ENCODE measurements around the gene ORM1.
A peak's percentile ranks its signal among the peaks of the same experiment; 100 is the strongest.

The ORM1 gene

GRCh38 chr9:114338187-114338586 is 15.3 kb downstream of the ORM1 start:
- Histone ChIP-seq H3K23ac (ENCODE audit: low read length) (no peak overlapping the region), H2AFZ (ENCODE audit: insufficient read depth, low read length, poor library complexity) (no peak overlapping the region), H2BK120ac (ENCODE audit: insufficient read depth, low read length, poor library complexity) (no peak overlapping the region), H3K9me3 (ENCODE audit: insufficient read depth, low read depth, low read length) (peaks cover 2% of the 10 kb centered on the region), H3K27ac (ENCODE audit: low read depth, low read length) (no peak overlapping the region), H3K4me2 (ENCODE audit: low read length) (no peak overlapping the region), H3K18ac (ENCODE audit: low read length) (no peak overlapping the region), H3K27me3 (ENCODE audit: insufficient read depth, low read length) (no peaks in the 10 kb centered on the region), H3K14ac (ENCODE audit: low read length) (no peak overlapping the region), H2BK5ac (ENCODE audit: low read depth, low read length, poor library complexity) (no peak overlapping the region), H2BK12ac (ENCODE audit: low read length) (no peak overlapping the region), H2AK5ac (ENCODE audit: low read length) (no peak overlapping the region), H3K4me3 (ENCODE audit: low read depth, low read length) (no peak overlapping the region), H3K36me3 (ENCODE audit: control insufficient read depth in 1 of 2, insufficient read depth in 2 of 2, low read length in 2 of 2) (peaks cover 29 to 41% of the 10 kb centered on the region in 2 experiments), H3K4ac (ENCODE audit: low read depth, low read length) (no peak overlapping the region), H3K4me1 (ENCODE audit: control insufficient read depth in 1 of 2, insufficient read depth in 2 of 2, low read length in 2 of 2) (peaks cover 1 to 2% of the 10 kb centered on the region in 2 experiments), H3K79me1 (ENCODE audit: low read length) (no peaks in the 10 kb centered on the region), H4K8ac (ENCODE audit: low read depth, low read length) (no peak overlapping the region), H3K79me2 (ENCODE audit: control insufficient read depth, insufficient read depth, low read length, poor library complexity) (no peaks in the 10 kb centered on the region), H4K91ac (ENCODE audit: low read depth, low read length) (no peak overlapping the region), H4K12ac (ENCODE audit: low read depth, low read length) (no peak overlapping the region), H3K9ac (ENCODE audit: low read length) (no peak overlapping the region)
- WGBS (ENCODE audit: extremely low coverage, insufficient coverage, insufficient read length) = no CpG with 5 or more reads among the region's 2 CpGs
- DNase-seq = peak; percentile 60 to 90

GRCh38 chr9:114339130-114339908 is 16.4 kb downstream of the ORM1 start:
- Histone ChIP-seq H3K9ac (ENCODE audit: low read length) (no peak overlapping the region), H3K27ac (ENCODE audit: low read depth, low read length) (no peak overlapping the region), H3K14ac (ENCODE audit: low read length) (no peak overlapping the region), H3K27me3 (ENCODE audit: insufficient read depth, low read length) (no peaks in the 10 kb centered on the region), H4K8ac (ENCODE audit: low read depth, low read length) (no peak overlapping the region), H3K18ac (ENCODE audit: low read length) (no peak overlapping the region), H3K79me1 (ENCODE audit: low read length) (peaks cover under 1% of the 10 kb centered on the region), H4K12ac (ENCODE audit: low read depth, low read length) (no peak overlapping the region), H4K91ac (ENCODE audit: low read depth, low read length) (no peak overlapping the region), H2BK5ac (ENCODE audit: low read depth, low read length, poor library complexity) (no peak overlapping the region), H2BK120ac (ENCODE audit: insufficient read depth, low read length, poor library complexity) (no peak overlapping the region), H2BK12ac (ENCODE audit: low read length) (no peak overlapping the region), H3K4ac (ENCODE audit: low read depth, low read length) (no peak overlapping the region), H2AFZ (ENCODE audit: insufficient read depth, low read length, poor library complexity) (no peak overlapping the region), H3K4me3 (ENCODE audit: low read depth, low read length) (no peak overlapping the region), H3K23ac (ENCODE audit: low read length) (no peak overlapping the region), H3K36me3 (ENCODE audit: control insufficient read depth in 1 of 2, insufficient read depth in 2 of 2, low read length in 2 of 2) (peaks cover 29 to 41% of the 10 kb centered on the region in 2 experiments), H2AK5ac (ENCODE audit: low read length) (no peak overlapping the region), H3K4me1 (ENCODE audit: control insufficient read depth in 1 of 2, insufficient read depth in 2 of 2, low read length in 2 of 2) (peaks cover 10 to 11% of the 10 kb centered on the region in 2 experiments), H3K4me2 (ENCODE audit: low read length) (no peak overlapping the region), H3K9me3 (ENCODE audit: insufficient read depth, low read depth, low read length) (peaks cover 2% of the 10 kb centered on the region), H3K79me2 (ENCODE audit: control insufficient read depth, insufficient read depth, low read length, poor library complexity) (no peaks in the 10 kb centered on the region)
- WGBS (ENCODE audit: extremely low coverage, insufficient coverage, insufficient read length) = no CpG with 5 or more reads among the region's 16 CpGs
- DNase-seq = peak; percentile 56 to 77

GRCh38 chr9:114341152-114341830 is 18.4 kb downstream of the ORM1 start:
- Histone ChIP-seq H3K36me3 (ENCODE audit: control insufficient read depth in 1 of 2, insufficient read depth in 2 of 2, low read length in 2 of 2) (peaks cover 34 to 46% of the 10 kb centered on the region in 2 experiments), H4K12ac (ENCODE audit: low read depth, low read length) (no peak overlapping the region), H3K9ac (ENCODE audit: low read length) (no peak overlapping the region), H3K4ac (ENCODE audit: low read depth, low read length) (no peak overlapping the region), H3K79me1 (ENCODE audit: low read length) (peaks cover 2% of the 10 kb centered on the region), H3K9me3 (ENCODE audit: insufficient read depth, low read depth, low read length) (no peaks in the 10 kb centered on the region), H3K4me2 (ENCODE audit: low read length) (no peak overlapping the region), H4K8ac (ENCODE audit: low read depth, low read length) (no peak overlapping the region), H3K4me1 (ENCODE audit: control insufficient read depth in 1 of 2, insufficient read depth in 2 of 2, low read length in 2 of 2) (peaks cover 10 to 13% of the 10 kb centered on the region in 2 experiments), H2BK120ac (ENCODE audit: insufficient read depth, low read length, poor library complexity) (no peak overlapping the region), H3K18ac (ENCODE audit: low read length) (no peak overlapping the region), H3K27me3 (ENCODE audit: insufficient read depth, low read length) (no peaks in the 10 kb centered on the region), H3K23ac (ENCODE audit: low read length) (no peak overlapping the region), H2AK5ac (ENCODE audit: low read length) (no peak overlapping the region), H3K79me2 (ENCODE audit: control insufficient read depth, insufficient read depth, low read length, poor library complexity) (no peaks in the 10 kb centered on the region), H3K27ac (ENCODE audit: low read depth, low read length) (no peak overlapping the region), H3K4me3 (ENCODE audit: low read depth, low read length) (no peak overlapping the region), H2BK5ac (ENCODE audit: low read depth, low read length, poor library complexity) (no peak overlapping the region), H2BK12ac (ENCODE audit: low read length) (no peak overlapping the region), H4K91ac (ENCODE audit: low read depth, low read length) (no peak overlapping the region), H3K14ac (ENCODE audit: low read length) (no peak overlapping the region), H2AFZ (ENCODE audit: insufficient read depth, low read length, poor library complexity) (no peak overlapping the region)
- no CpG with 5 or more reads among the region's 12 CpGs for WGBS (ENCODE audit: extremely low coverage, insufficient coverage, insufficient read length)
- no peak for DNase-seq

GRCh38 chr9:114341991-114342390 is 19.1 kb downstream of the ORM1 start:
- no peak overlapping the region for H2BK120ac ChIP-seq (ENCODE audit: insufficient read depth, low read length, poor library complexity)
- H3K4me3 ChIP-seq (ENCODE audit: low read depth, low read length) = no peak overlapping the region
- no peaks in the 10 kb centered on the region for H3K27me3 ChIP-seq (ENCODE audit: insufficient read depth, low read length)
- peaks cover 2% of the 10 kb centered on the region for H3K79me1 ChIP-seq (ENCODE audit: low read length)
- DNase-seq = no peak
- H4K91ac ChIP-seq (ENCODE audit: low read depth, low read length) = no peak overlapping the region
- H2BK12ac ChIP-seq (ENCODE audit: low read length) = no peak overlapping the region
- no peak overlapping the region for H4K8ac ChIP-seq (ENCODE audit: low read depth, low read length)
- H2AFZ ChIP-seq (ENCODE audit: insufficient read depth, low read length, poor library complexity) = no peak overlapping the region
- no peak overlapping the region for H2BK5ac ChIP-seq (ENCODE audit: low read depth, low read length, poor library complexity)
- no peak overlapping the region for H3K4ac ChIP-seq (ENCODE audit: low read depth, low read length)
- no peak overlapping the region for H3K18ac ChIP-seq (ENCODE audit: low read length)
- H3K23ac ChIP-seq (ENCODE audit: low read length) = no peak overlapping the region
- H3K14ac ChIP-seq (ENCODE audit: low read length) = no peak overlapping the region
- H3K27ac ChIP-seq (ENCODE audit: low read depth, low read length) = no peak overlapping the region
- H4K12ac ChIP-seq (ENCODE audit: low read depth, low read length) = no peak overlapping the region
- no peak overlapping the region for H3K4me2 ChIP-seq (ENCODE audit: low read length)
- peaks cover 36 to 45% of the 10 kb centered on the region in 2 experiments for H3K36me3 ChIP-seq (ENCODE audit: control insufficient read depth in 1 of 2, insufficient read depth in 2 of 2, low read length in 2 of 2)
- no peak overlapping the region for H3K9ac ChIP-seq (ENCODE audit: low read length)
- no peak overlapping the region for H2AK5ac ChIP-seq (ENCODE audit: low read length)
- no CpG with 5 or more reads among the region's 4 CpGs for WGBS (ENCODE audit: extremely low coverage, insufficient coverage, insufficient read length)
- H3K9me3 ChIP-seq (ENCODE audit: insufficient read depth, low read depth, low read length) = no peaks in the 10 kb centered on the region
- peaks cover 10 to 13% of the 10 kb centered on the region in 2 experiments for H3K4me1 ChIP-seq (ENCODE audit: control insufficient read depth in 1 of 2, insufficient read depth in 2 of 2, low read length in 2 of 2)
- H3K79me2 ChIP-seq (ENCODE audit: control insufficient read depth, insufficient read depth, low read length, poor library complexity) = no peaks in the 10 kb centered on the region
